ENCODE results near the gene SSTR3. TPM values are rescaled to one million over a fixed set of nuclear protein-coding genes. Genes with fewer than 3 reads are reported as not detected.
A peak's percentile ranks its signal among the peaks of the same experiment; 100 is the strongest.
"Not testable (repeated sequence)": the region's sequence is repeated elsewhere in the genome, so short reads cannot be mapped to it uniquely, and the experiment has no call there.

The SSTR3 gene
- total RNA-seq, 2 donors from 2014 or later, result 0.17 TPM; not detected in 1

GRCh38 chr22:37244114-37244921, 32.0 kb upstream of the SSTR3 start, which contains the start of gene RAC2:
Gene RAC2, minus strand, starts transcription at chr22:37244269. Its CDS starts 121 bp downstream, at chr22:37244148.
- ATAC-seq (peak; percentile 92), DNase-seq (peak; percentile 91)
- intact Hi-C loops (cut with DNase I, micrococcal nuclease), result no loop called here

GRCh38 chr22:37243402-37244113, 31.3 kb upstream of the SSTR3 start:
- intact Hi-C loops (cut with DNase I, micrococcal nuclease), result no loop called here
- DNase-seq, result no peak
- peak; percentile 29 for ATAC-seq

- peak; percentile 40 for ATAC-seq
- intact Hi-C loops (cut with DNase I, micrococcal nuclease), result no loop called here
- DNase-seq, result peak; percentile 74 to 78
Observed at GRCh38 chr22:37242395-37242918, 30.2 kb upstream of the SSTR3 start.

GRCh38 chr22:37241351-37242142, 29.3 kb upstream of the SSTR3 start:
- intact Hi-C loops (cut with DNase I, micrococcal nuclease), result no loop called here
- DNase-seq (no peak), ATAC-seq (no peak)

- no peak for DNase-seq
- intact Hi-C loops (cut with DNase I, micrococcal nuclease), result no loop called here
- ATAC-seq, result no peak
Observed at GRCh38 chr22:37240941-37241320, 28.7 kb upstream of the SSTR3 start.

GRCh38 chr22:37240240-37240940, 28.1 kb upstream of the SSTR3 start:
- intact Hi-C loops (cut with DNase I, micrococcal nuclease), result no loop called here

GRCh38 chr22:37239336-37240239, 27.3 kb upstream of the SSTR3 start:
- no peak for DNase-seq
- intact Hi-C loops (cut with DNase I, micrococcal nuclease), result no loop called here
- ATAC-seq, result no peak

More at GRCh38 chr22:37240240-37240940, 28.1 kb upstream of the SSTR3 start:
- DNase-seq (no peak), ATAC-seq (no peak)

GRCh38 chr22:37237371-37238268, 25.3 kb upstream of the SSTR3 start:
- ATAC-seq (no peak), DNase-seq (no peak)
- intact Hi-C loops (cut with DNase I, micrococcal nuclease), result no loop called here

GRCh38 chr22:37235897-37236607, 23.8 kb upstream of the SSTR3 start:
- no peak for DNase-seq
- intact Hi-C loops (cut with DNase I, micrococcal nuclease), result no loop called here

GRCh38 chr22:37234736-37235711, 22.7 kb upstream of the SSTR3 start:
- DNase-seq (no peak), ATAC-seq (no peak)
- intact Hi-C loops (cut with DNase I, micrococcal nuclease), result no loop called here

More at GRCh38 chr22:37235897-37236607, 23.8 kb upstream of the SSTR3 start:
- ATAC-seq, result no peak

- DNase-seq (no peak), ATAC-seq (no peak)
- intact Hi-C loops (cut with DNase I, micrococcal nuclease), result no loop called here
Observed at GRCh38 chr22:37233751-37234631, 21.7 kb upstream of the SSTR3 start.

- not testable (repeated sequence) for ATAC-seq
Observed at GRCh38 chr22:37233371-37233750, 21.1 kb upstream of the SSTR3 start.

GRCh38 chr22:37232140-37232998, 20.1 kb upstream of the SSTR3 start:
- ATAC-seq, result no peak
- intact Hi-C loops (cut with DNase I, micrococcal nuclease), result no loop called here
- no peak for DNase-seq

More at GRCh38 chr22:37233371-37233750, 21.1 kb upstream of the SSTR3 start:
- intact Hi-C loops (cut with DNase I, micrococcal nuclease); DNase-seq: not testable (repeated sequence)
